ENCODE data around the gene CPSF6.
A peak's percentile ranks its signal among the peaks of the same experiment; 100 is the strongest.

CPSF6 gene

DNA sequence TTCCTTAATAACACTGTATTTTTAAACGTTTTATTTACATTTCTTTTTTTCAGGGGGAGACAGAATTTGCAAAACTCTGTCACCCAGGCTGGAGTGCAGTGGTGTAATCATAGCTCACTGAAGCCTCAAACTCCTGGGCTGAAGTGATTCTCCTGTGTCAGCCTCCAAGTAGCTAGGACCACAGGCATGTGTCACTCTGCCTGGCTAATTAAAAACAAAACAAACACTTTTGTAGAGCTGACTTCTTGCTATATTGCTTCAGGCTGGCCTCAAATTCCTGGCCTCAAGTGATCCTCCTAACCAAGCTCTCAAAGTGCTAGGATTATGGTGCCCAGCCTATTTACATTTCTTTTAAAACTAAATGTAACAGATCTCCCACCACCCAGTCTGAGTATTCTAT lies 12.7 kb downstream of the CPSF6 start:
- H3K27ac ChIP-seq (ENCODE audit: low read depth, low read length), result no peak overlapping the region
- no peak overlapping the region for H3K56ac ChIP-seq (ENCODE audit: low read length)
- H2BK5ac ChIP-seq (ENCODE audit: low read length), result no peak overlapping the region
- H2BK120ac ChIP-seq (ENCODE audit: low read depth, low read length), result no peak overlapping the region
- peaks cover 2% of the 10 kb centered on the region for H3K79me1 ChIP-seq (ENCODE audit: low read length)
- DNase-seq, result peak; percentile 57
- WGBS (ENCODE audit: extremely low coverage, insufficient coverage, low lambda C conversion rate), result no CpG with 5 or more reads among the region's 1 CpG
- H3K4me2 ChIP-seq (ENCODE audit: low read length), result no peak overlapping the region
- no peak overlapping the region for H3K18ac ChIP-seq (ENCODE audit: low read length)
- H3K36me3 ChIP-seq (ENCODE audit: control insufficient read depth, insufficient read depth, low read length), result no peaks in the 10 kb centered on the region
- H2AK5ac ChIP-seq (ENCODE audit: low read length), result no peak overlapping the region
- H3K4ac ChIP-seq (ENCODE audit: low read depth, low read length), result no peak overlapping the region
- no peak overlapping the region for H2BK15ac ChIP-seq (replicated peaks; ENCODE audit: low read depth)
- no peaks in the 10 kb centered on the region for H3K27me3 ChIP-seq (ENCODE audit: insufficient read depth, low read length, poor library complexity)
- no peak overlapping the region for H4K8ac ChIP-seq (ENCODE audit: low read depth, low read length)
- no peak overlapping the region for H3K9ac ChIP-seq (ENCODE audit: low read length)
- peaks cover 43% of the 10 kb centered on the region for H3K79me2 ChIP-seq (ENCODE audit: control insufficient read depth, insufficient read depth, low read length)
- no peak overlapping the region for H3K4me3 ChIP-seq (ENCODE audit: low read length)
- no peak overlapping the region for H3K23ac ChIP-seq (ENCODE audit: low read length)
- H4K5ac ChIP-seq (ENCODE audit: low read length), result no peak overlapping the region
- H3K4me1 ChIP-seq (ENCODE audit: control insufficient read depth, low read depth, low read length), result no peaks in the 10 kb centered on the region

DNA sequence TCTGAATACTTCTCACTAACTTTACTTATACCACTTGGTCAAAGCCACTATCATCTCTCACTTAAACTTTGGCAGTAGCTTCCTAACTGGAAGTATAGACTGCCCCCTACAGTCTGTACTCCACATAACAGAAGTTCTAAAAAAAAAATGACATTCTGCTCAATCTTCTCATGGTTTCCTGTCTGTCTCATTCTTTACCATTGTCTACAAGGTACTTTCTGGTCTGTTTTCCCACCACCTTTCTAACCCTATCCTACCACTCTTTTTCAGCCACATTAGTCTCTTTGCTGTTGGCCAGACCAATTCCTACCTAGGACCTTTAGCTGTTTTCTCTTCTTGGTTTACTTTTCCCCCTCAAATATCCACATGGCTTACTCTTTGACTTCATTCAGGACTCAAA lies 14.7 kb downstream of the CPSF6 start:
- Histone ChIP-seq H3K4me1 (ENCODE audit: control insufficient read depth, low read depth, low read length) (no peaks in the 10 kb centered on the region), H2AK5ac (ENCODE audit: low read length) (no peak overlapping the region), H3K9ac (ENCODE audit: low read length) (no peak overlapping the region), H3K27me3 (ENCODE audit: insufficient read depth, low read length, poor library complexity) (no peaks in the 10 kb centered on the region), H2BK5ac (ENCODE audit: low read length) (no peak overlapping the region), H2BK15ac (replicated peaks; ENCODE audit: low read depth) (no peak overlapping the region), H3K79me1 (ENCODE audit: low read length) (peaks cover 8% of the 10 kb centered on the region), H3K27ac (ENCODE audit: low read depth, low read length) (no peak overlapping the region), H3K79me2 (ENCODE audit: control insufficient read depth, insufficient read depth, low read length) (peaks cover 34% of the 10 kb centered on the region), H3K4me2 (ENCODE audit: low read length) (no peak overlapping the region), H4K5ac (ENCODE audit: low read length) (no peak overlapping the region), H3K18ac (ENCODE audit: low read length) (no peak overlapping the region), H3K4ac (ENCODE audit: low read depth, low read length) (no peak overlapping the region), H4K8ac (ENCODE audit: low read depth, low read length) (no peak overlapping the region), H3K56ac (ENCODE audit: low read length) (no peak overlapping the region), H2BK120ac (ENCODE audit: low read depth, low read length) (no peak overlapping the region), H3K36me3 (ENCODE audit: control insufficient read depth, insufficient read depth, low read length) (peaks cover 7% of the 10 kb centered on the region), H3K4me3 (ENCODE audit: low read length) (no peak overlapping the region), H3K23ac (ENCODE audit: low read length) (no peak overlapping the region)
- DNase-seq, result peak; percentile 75

DNA sequence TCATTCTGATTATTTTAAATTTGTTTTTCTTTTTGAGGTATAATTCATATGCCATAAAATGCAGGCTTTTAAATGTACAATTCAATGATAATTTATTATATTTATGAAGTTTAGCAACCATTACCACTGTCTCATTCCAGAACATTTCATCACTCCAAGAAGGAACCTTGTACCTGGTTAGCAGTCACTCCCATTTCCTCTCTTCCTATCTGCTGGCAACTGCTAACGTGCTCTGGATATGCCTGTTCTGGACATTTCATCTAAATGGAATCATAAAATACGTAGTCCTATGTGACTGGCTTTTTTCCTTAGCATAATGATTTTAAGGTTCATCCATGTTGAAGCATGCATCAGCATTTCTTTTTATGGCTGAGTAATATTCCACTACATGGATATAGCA lies 15.5 kb downstream of the CPSF6 start:
- Histone ChIP-seq H3K4ac (ENCODE audit: low read depth, low read length) (no peak overlapping the region), H3K27me3 (ENCODE audit: insufficient read depth, low read length, poor library complexity) (no peaks in the 10 kb centered on the region), H3K27ac (ENCODE audit: low read depth, low read length) (no peak overlapping the region), H3K36me3 (ENCODE audit: control insufficient read depth, insufficient read depth, low read length) (peaks cover 7% of the 10 kb centered on the region), H4K8ac (ENCODE audit: low read depth, low read length) (no peak overlapping the region), H3K9ac (ENCODE audit: low read length) (no peak overlapping the region), H3K56ac (ENCODE audit: low read length) (no peak overlapping the region), H4K5ac (ENCODE audit: low read length) (no peak overlapping the region), H2BK5ac (ENCODE audit: low read length) (no peak overlapping the region), H3K4me2 (ENCODE audit: low read length) (no peak overlapping the region), H3K18ac (ENCODE audit: low read length) (no peak overlapping the region), H3K79me2 (ENCODE audit: control insufficient read depth, insufficient read depth, low read length) (peaks cover 27% of the 10 kb centered on the region), H2AK5ac (ENCODE audit: low read length) (no peak overlapping the region), H3K4me3 (ENCODE audit: low read length) (no peak overlapping the region), H3K4me1 (ENCODE audit: control insufficient read depth, low read depth, low read length) (no peaks in the 10 kb centered on the region), H2BK120ac (ENCODE audit: low read depth, low read length) (no peak overlapping the region), H3K79me1 (ENCODE audit: low read length) (peaks cover 9% of the 10 kb centered on the region), H2BK15ac (replicated peaks; ENCODE audit: low read depth) (no peak overlapping the region), H3K23ac (ENCODE audit: low read length) (no peak overlapping the region)
- no CpG with 5 or more reads among the region's 2 CpGs for whole genome bisulfite sequencing (ENCODE audit: extremely low coverage, insufficient coverage, low lambda C conversion rate)
- no peak for DNase-seq

DNA sequence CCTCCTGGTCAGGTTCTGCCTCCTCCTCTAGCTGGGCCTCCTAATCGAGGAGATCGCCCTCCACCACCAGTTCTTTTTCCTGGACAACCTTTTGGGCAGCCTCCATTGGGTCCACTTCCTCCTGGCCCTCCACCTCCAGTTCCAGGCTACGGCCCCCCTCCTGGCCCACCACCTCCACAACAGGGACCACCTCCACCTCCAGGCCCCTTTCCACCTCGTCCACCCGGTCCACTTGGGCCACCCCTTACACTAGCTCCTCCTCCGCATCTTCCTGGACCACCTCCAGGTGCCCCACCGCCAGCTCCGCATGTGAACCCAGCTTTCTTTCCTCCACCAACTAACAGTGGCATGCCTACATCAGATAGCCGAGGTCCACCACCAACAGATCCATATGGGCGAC lies 19.3 kb downstream of the CPSF6 start:
- Histone ChIP-seq H3K4me2 (ENCODE audit: low read length) (no peak overlapping the region), H3K79me2 (ENCODE audit: control insufficient read depth, insufficient read depth, low read length) (peaks cover 15% of the 10 kb centered on the region), H3K27me3 (ENCODE audit: insufficient read depth, low read length, poor library complexity) (no peaks in the 10 kb centered on the region), H4K5ac (ENCODE audit: low read length) (no peak overlapping the region), H3K4ac (ENCODE audit: low read depth, low read length) (no peak overlapping the region), H3K23ac (ENCODE audit: low read length) (no peak overlapping the region), H4K8ac (ENCODE audit: low read depth, low read length) (no peak overlapping the region), H2AK5ac (ENCODE audit: low read length) (no peak overlapping the region), H3K4me1 (ENCODE audit: control insufficient read depth, low read depth, low read length) (no peaks in the 10 kb centered on the region), H3K18ac (ENCODE audit: low read length) (no peak overlapping the region), H3K56ac (ENCODE audit: low read length) (no peak overlapping the region), H3K9ac (ENCODE audit: low read length) (no peak overlapping the region), H3K79me1 (ENCODE audit: low read length) (peaks cover 12% of the 10 kb centered on the region), H3K36me3 (ENCODE audit: control insufficient read depth, insufficient read depth, low read length) (peaks cover 9% of the 10 kb centered on the region), H2BK15ac (replicated peaks; ENCODE audit: low read depth) (no peak overlapping the region), H2BK120ac (ENCODE audit: low read depth, low read length) (no peak overlapping the region), H3K4me3 (ENCODE audit: low read length) (no peak overlapping the region), H2BK5ac (ENCODE audit: low read length) (no peak overlapping the region), H3K27ac (ENCODE audit: low read depth, low read length) (no peak overlapping the region)
- DNase-seq, result no peak
- no CpG with 5 or more reads among the region's 10 CpGs for WGBS (ENCODE audit: extremely low coverage, insufficient coverage, low lambda C conversion rate)

DNA sequence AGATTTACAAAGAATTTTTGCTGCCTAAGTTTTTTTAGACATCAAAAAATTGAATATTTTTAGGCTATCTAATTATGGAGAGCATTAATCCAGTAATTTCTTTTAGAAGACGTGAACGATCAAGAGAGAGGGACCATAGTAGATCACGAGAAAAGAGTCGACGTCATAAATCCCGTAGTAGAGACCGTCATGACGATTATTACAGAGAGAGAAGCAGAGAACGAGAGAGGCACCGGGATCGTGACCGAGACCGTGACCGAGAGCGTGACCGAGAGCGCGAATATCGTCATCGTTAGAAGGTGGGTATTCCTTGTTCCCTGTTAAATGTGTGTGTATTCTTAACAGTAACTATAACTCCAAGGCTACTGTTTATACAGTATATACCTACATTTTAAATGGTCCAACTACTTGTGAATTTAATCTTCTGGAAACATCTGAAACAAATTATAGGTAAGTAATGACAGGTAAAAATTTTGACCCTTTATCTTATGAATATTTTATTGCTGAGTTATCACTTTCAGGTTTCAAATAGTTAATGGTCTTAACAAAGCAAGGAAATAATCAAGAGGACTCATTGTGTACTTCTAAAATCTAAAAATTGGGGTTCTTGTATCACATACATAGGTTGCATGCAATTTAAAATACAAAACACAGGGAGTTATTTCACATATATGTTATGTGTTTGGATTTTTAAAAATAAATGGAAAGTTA lies 23.1 kb downstream of the CPSF6 start:
- no peaks in the 10 kb centered on the region for H3K4me1 ChIP-seq (ENCODE audit: control insufficient read depth, low read depth, low read length)
- H2AK5ac ChIP-seq (ENCODE audit: low read length), result no peak overlapping the region
- H2BK5ac ChIP-seq (ENCODE audit: low read length), result no peak overlapping the region
- no peak overlapping the region for H2BK15ac ChIP-seq (replicated peaks; ENCODE audit: low read depth)
- WGBS (ENCODE audit: extremely low coverage, insufficient coverage, low lambda C conversion rate), result no CpG with 5 or more reads among the region's 20 CpGs
- H3K27ac ChIP-seq (ENCODE audit: low read depth, low read length), result no peak overlapping the region
- peaks cover 10% of the 10 kb centered on the region for H3K79me1 ChIP-seq (ENCODE audit: low read length)
- H3K36me3 ChIP-seq (ENCODE audit: control insufficient read depth, insufficient read depth, low read length), result peaks cover 9% of the 10 kb centered on the region
- H3K4ac ChIP-seq (ENCODE audit: low read depth, low read length), result no peak overlapping the region
- no peak overlapping the region for H4K5ac ChIP-seq (ENCODE audit: low read length)
- no peak overlapping the region for H4K8ac ChIP-seq (ENCODE audit: low read depth, low read length)
- no peak overlapping the region for H3K4me3 ChIP-seq (ENCODE audit: low read length)
- no peak overlapping the region for H3K56ac ChIP-seq (ENCODE audit: low read length)
- no peak overlapping the region for H3K23ac ChIP-seq (ENCODE audit: low read length)
- no peak for DNase-seq
- no peak overlapping the region for H3K18ac ChIP-seq (ENCODE audit: low read length)
- no peak overlapping the region for H3K9ac ChIP-seq (ENCODE audit: low read length)
- no peak overlapping the region for H3K4me2 ChIP-seq (ENCODE audit: low read length)
- no peaks in the 10 kb centered on the region for H3K27me3 ChIP-seq (ENCODE audit: insufficient read depth, low read length, poor library complexity)
- no peak overlapping the region for H2BK120ac ChIP-seq (ENCODE audit: low read depth, low read length)
- H3K79me2 ChIP-seq (ENCODE audit: control insufficient read depth, insufficient read depth, low read length), result peaks cover 7% of the 10 kb centered on the region

DNA sequence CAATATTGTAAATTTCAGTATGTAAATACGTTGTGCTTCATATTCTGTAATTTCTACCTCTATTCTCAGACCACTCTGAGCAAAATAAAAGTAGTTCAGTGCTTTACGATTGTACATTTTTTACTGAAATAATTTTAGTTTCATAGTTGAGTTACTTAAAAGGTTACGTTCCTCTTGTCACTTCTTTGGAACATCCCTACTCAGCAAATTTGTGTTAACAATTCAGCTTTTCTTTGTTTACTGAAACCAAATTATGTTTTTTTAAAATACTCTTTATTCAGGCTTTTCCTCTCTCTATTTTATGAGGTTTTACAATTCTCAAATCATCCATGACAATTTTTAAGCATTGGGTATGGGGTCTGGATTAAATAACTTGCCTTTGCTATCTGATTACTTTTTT lies 25.8 kb downstream of the CPSF6 start:
- WGBS (ENCODE audit: extremely low coverage, insufficient coverage, low lambda C conversion rate), result no CpG with 5 or more reads among the region's 3 CpGs
- Histone ChIP-seq H3K36me3 (ENCODE audit: control insufficient read depth, insufficient read depth, low read length) (peaks cover 4% of the 10 kb centered on the region), H2BK120ac (ENCODE audit: low read depth, low read length) (no peak overlapping the region)

More for the DNA sequence above, 25.8 kb downstream of the CPSF6 start:
- Histone ChIP-seq H4K8ac (ENCODE audit: low read depth, low read length) (no peak overlapping the region), H3K9ac (ENCODE audit: low read length) (no peak overlapping the region), H3K27ac (ENCODE audit: low read depth, low read length) (no peak overlapping the region), H2BK5ac (ENCODE audit: low read length) (no peak overlapping the region), H3K4me1 (ENCODE audit: control insufficient read depth, low read depth, low read length) (no peaks in the 10 kb centered on the region), H3K18ac (ENCODE audit: low read length) (no peak overlapping the region), H2AK5ac (ENCODE audit: low read length) (no peak overlapping the region), H3K4me3 (ENCODE audit: low read length) (no peak overlapping the region), H3K56ac (ENCODE audit: low read length) (no peak overlapping the region), H4K5ac (ENCODE audit: low read length) (no peak overlapping the region), H3K79me2 (ENCODE audit: control insufficient read depth, insufficient read depth, low read length) (peaks cover 2% of the 10 kb centered on the region), H3K4me2 (ENCODE audit: low read length) (no peak overlapping the region), H2BK15ac (replicated peaks; ENCODE audit: low read depth) (no peak overlapping the region), H3K4ac (ENCODE audit: low read depth, low read length) (no peak overlapping the region), H3K23ac (ENCODE audit: low read length) (no peak overlapping the region), H3K27me3 (ENCODE audit: insufficient read depth, low read length, poor library complexity) (no peaks in the 10 kb centered on the region), H3K79me1 (ENCODE audit: low read length) (peaks cover 2% of the 10 kb centered on the region)
- DNase-seq, result no peak

All from mesendoderm (in vitro differentiated cells).